Activated CD8-positive, alpha-beta memory T cell treated with anti-CD3 and anti-CD28 coated beads for 1 hour (primary cell): ENCODE results near the gene PSD.

ENCODE experiments used
- DNase-seq, 2 donors: peaks; one replicate each; pipeline ENCODE4 v3.0.0-alpha.2; 2020; ENCODE audit warnings: low read depth in 1 of 2; ENCODE audit errors: extremely low read depth in 1 of 2

PSD gene

GRCh38 chr10:102393411-102394078 lies 25.0 kb downstream of the PSD start:
- no peak for DNase-seq

- DNase-seq: no peak
Measured at GRCh38 chr10:102392306-102392705, 26.3 kb downstream of the PSD start.

GRCh38 chr10:102389894-102390293 lies 28.7 kb downstream of the PSD start:
- DNase-seq: no peak

GRCh38 chr10:102384606-102385429 lies 33.8 kb downstream of the PSD start:
- no peak for DNase-seq

GRCh38 chr10:102384053-102384452 lies 34.5 kb downstream of the PSD start:
- DNase-seq: no peak

GRCh38 chr10:102382871-102383270 lies 35.7 kb downstream of the PSD start:
- no peak for DNase-seq

- no peak for DNase-seq
Measured at GRCh38 chr10:102381983-102382382, 36.6 kb downstream of the PSD start.

GRCh38 chr10:102379383-102379782 lies 39.2 kb downstream of the PSD start:
- no peak for DNase-seq

- DNase-seq: no peak
Measured at GRCh38 chr10:102376901-102377300, 41.7 kb downstream of the PSD start.

- DNase-seq: no peak
Measured at GRCh38 chr10:102375867-102376266, 42.7 kb downstream of the PSD start.

GRCh38 chr10:102375250-102375649 lies 43.3 kb downstream of the PSD start:
- no peak for DNase-seq

GRCh38 chr10:102371295-102371694 lies 47.3 kb downstream of the PSD start:
- DNase-seq: no peak

GRCh38 chr10:102368077-102368476 lies 50.5 kb downstream of the PSD start:
- DNase-seq: no peak

- no peak for DNase-seq
Measured at GRCh38 chr10:102367441-102367840, 51.1 kb downstream of the PSD start.

- DNase-seq: no peak
Measured at GRCh38 chr10:102358712-102359382, 59.7 kb downstream of the PSD start.

GRCh38 chr10:102354451-102354850 lies 64.1 kb downstream of the PSD start:
- DNase-seq: no peak
